Activated T-cell treated with anti-CD3 and anti-CD28 coated beads, Interleukin-2, amount 50 U/mL, for 4 hours (primary cell): ENCODE data around the gene RASGRP1. TPM values are rescaled to one million over a fixed set of nuclear protein-coding genes. Genes with fewer than 3 reads are reported as not detected.

Source experiments
- ATAC-seq, 2 donors: fragments of 200-7000 bp; cut with Tn5 transposase; one replicate each; pipeline ENCODE4 v1.10.0; 2021
- DNase-seq: peaks from one replicate; pipeline ENCODE4 v3.0.0-alpha.2; 2020
- H3K27me3 Mint-ChIP-seq: one replicate; pipeline ENCODE4 v1.8.0; 2021; ENCODE audit warnings: low read depth, mixed read lengths
- H3K36me3 Mint-ChIP-seq: one replicate; pipeline ENCODE4 v1.8.0; 2022; ENCODE audit warnings: mixed read lengths; ENCODE audit not compliant: insufficient read depth
- H3K4me1 Mint-ChIP-seq: one replicate; pipeline ENCODE4 v1.8.0; 2021; ENCODE audit warnings: low read depth, mixed read lengths
- H3K4me3 Mint-ChIP-seq: one replicate; pipeline ENCODE4 v1.8.0; 2021; ENCODE audit warnings: mild to moderate bottlenecking, moderate library complexity, mixed read lengths
- H3K9me3 Mint-ChIP-seq: one replicate; pipeline ENCODE4 v1.8.0; 2021; ENCODE audit warnings: mixed read lengths
- total RNA-seq, 3 donors: library from RNA; stranded (reverse); gene quantifications; one replicate each; pipeline ENCODE4 v1.2.1, GENCODE V29; 2021

RASGRP1 gene
- total RNA-seq, 3 donors from 2014 or later = 36.9 to 55.5 (median 47.6) TPM

- DNase-seq (no peak), ATAC-seq (peak in 1 of 2 donors; percentile 42)
- Mint-ChIP-seq H3K4me1 (peaks cover 39% of the 10 kb centered on the region), H3K9me3 (no peaks in the 10 kb centered on the region), H3K27me3 (no peaks in the 10 kb centered on the region), H3K36me3 (peaks cover 43% of the 10 kb centered on the region), H3K4me3 (no peak overlapping the region)
Observed at GRCh38 chr15:38518084-38518483, 46.5 kb downstream of the RASGRP1 start.

DNA sequence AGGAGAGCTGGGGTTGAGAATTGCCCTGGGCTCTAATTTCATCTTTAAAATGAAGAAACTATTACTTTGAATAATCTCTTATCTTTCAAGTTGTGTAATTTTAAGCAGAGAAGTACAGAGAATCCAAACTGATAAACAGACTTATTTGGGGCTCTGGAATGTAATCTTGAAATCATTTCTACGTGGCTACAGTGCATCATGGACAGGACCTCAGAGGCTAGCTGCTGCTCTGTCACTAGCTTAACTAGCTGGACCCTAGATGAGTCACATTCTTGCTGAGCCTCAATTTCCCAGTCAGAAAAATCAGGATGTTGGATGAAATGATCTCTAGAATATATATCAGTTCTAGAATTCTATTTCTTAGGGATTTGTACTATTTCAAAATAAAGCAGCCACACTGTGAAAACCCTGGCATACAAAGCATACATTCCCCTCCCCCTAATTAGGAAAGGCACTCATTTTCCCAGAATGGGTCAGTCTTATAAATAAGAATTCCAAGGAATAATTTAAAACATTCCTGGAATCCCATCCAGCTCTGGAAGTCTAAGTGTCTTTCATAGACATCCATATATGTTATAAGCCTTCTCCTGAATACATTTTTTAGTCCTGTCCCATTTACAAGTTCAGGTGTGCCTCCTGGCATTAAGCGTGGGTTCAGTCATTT is 47.2 kb downstream of the RASGRP1 start:
- Mint-ChIP-seq H3K9me3 (no peaks in the 10 kb centered on the region), H3K4me1 (peaks cover 33% of the 10 kb centered on the region), H3K36me3 (peaks cover 37% of the 10 kb centered on the region), H3K27me3 (no peaks in the 10 kb centered on the region), H3K4me3 (no peak overlapping the region)
- ATAC-seq (no peak), DNase-seq (no peak)

- Mint-ChIP-seq H3K27me3 (no peaks in the 10 kb centered on the region), H3K4me1 (peaks cover 28% of the 10 kb centered on the region), H3K4me3 (no peak overlapping the region), H3K9me3 (no peaks in the 10 kb centered on the region), H3K36me3 (peaks cover 36% of the 10 kb centered on the region)
- no peak for DNase-seq
- no peak for ATAC-seq
Observed at GRCh38 chr15:38516626-38517025, 48.0 kb downstream of the RASGRP1 start.

DNA sequence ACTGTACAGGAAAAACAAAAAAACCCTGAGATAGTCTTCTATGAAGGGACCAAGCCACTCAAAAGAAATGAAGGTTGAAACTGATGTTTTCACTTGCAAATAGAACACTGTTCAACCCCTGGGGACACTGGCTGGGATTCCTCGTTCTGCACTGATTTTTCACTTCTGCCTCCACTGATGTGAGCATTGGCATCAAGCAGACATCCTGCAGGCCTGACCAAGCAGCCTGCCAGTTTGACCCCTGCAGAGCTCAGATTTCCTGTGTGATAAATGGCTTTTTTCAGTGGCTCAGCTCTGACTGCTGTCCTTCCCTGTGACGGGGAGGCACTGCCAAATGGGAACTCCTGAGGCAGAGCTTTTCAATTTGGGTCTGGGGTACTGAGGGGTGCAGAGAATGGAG is 50.0 kb downstream of the RASGRP1 start:
- Mint-ChIP-seq H3K36me3 (peaks cover 42% of the 10 kb centered on the region), H3K9me3 (no peaks in the 10 kb centered on the region), H3K27me3 (no peaks in the 10 kb centered on the region), H3K4me1 (peaks cover 20% of the 10 kb centered on the region), H3K4me3 (no peak overlapping the region)
- ATAC-seq = no peak
- DNase-seq = no peak

- H3K27me3 Mint-ChIP-seq = no peaks in the 10 kb centered on the region
- H3K4me3 Mint-ChIP-seq = no peak overlapping the region
- peaks cover 40% of the 10 kb centered on the region for H3K36me3 Mint-ChIP-seq
- no peaks in the 10 kb centered on the region for H3K9me3 Mint-ChIP-seq
- ATAC-seq (no peak), DNase-seq (no peak)
- H3K4me1 Mint-ChIP-seq = peaks cover 22% of the 10 kb centered on the region
Observed at GRCh38 chr15:38512901-38513300, 51.7 kb downstream of the RASGRP1 start.

GRCh38 chr15:38509152-38509551 is 55.5 kb downstream of the RASGRP1 start:
- Mint-ChIP-seq H3K9me3 (no peaks in the 10 kb centered on the region), H3K4me3 (no peak overlapping the region), H3K27me3 (no peaks in the 10 kb centered on the region), H3K36me3 (peaks cover 44% of the 10 kb centered on the region), H3K4me1 (peaks cover 19% of the 10 kb centered on the region)
- ATAC-seq = peak in 1 of 2 donors; percentile 23
- no peak for DNase-seq

DNA sequence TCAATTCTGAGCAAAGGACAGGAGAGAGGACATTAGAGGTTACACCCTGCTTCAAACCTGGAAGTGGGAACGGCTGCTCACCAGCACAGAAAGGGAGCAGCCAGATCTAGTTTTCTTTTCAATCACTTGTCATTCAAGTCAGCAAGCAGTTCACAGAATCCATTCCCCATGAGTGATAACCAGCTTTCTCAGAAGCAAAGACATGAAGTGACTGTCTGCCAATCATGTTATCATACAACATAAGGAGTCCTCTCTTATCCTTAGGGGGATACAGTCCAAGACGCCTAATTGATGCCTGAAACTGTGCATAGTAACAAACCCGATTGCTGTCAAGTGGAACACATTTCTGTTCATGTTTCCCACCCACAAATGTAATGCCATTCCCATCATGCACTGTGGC is 56.0 kb downstream of the RASGRP1 start:
- Mint-ChIP-seq H3K27me3 (no peaks in the 10 kb centered on the region), H3K9me3 (no peaks in the 10 kb centered on the region), H3K36me3 (peaks cover 44% of the 10 kb centered on the region), H3K4me3 (no peak overlapping the region), H3K4me1 (peaks cover 19% of the 10 kb centered on the region)
- ATAC-seq (peak; percentile 58 to 73), DNase-seq (no peak)

DNA sequence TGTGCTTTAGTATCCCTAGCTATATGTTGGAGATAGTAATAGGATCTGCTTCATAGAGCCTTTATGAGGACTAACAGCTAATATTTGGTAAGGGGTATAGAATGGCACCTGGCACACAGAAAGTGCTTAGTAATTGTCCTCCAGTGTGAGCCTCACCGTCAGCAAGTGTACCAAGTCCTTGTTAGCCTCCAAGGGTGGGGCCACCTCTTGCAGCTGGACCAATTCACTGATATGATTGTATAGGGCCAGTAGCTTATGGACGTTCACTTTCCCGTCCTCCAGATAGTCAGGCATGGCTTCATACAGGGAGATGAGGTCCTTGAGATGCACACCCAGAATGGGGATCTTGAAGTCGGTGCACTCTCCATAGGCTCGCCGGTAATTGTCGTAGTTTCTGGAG is 57.0 kb downstream of the RASGRP1 start:
- H3K4me3 Mint-ChIP-seq = no peak overlapping the region
- no peaks in the 10 kb centered on the region for H3K27me3 Mint-ChIP-seq
- no peaks in the 10 kb centered on the region for H3K9me3 Mint-ChIP-seq
- ATAC-seq (no peak), DNase-seq (no peak)
- peaks cover 19% of the 10 kb centered on the region for H3K4me1 Mint-ChIP-seq
- H3K36me3 Mint-ChIP-seq = peaks cover 52% of the 10 kb centered on the region

- Mint-ChIP-seq H3K4me3 (no peak overlapping the region), H3K27me3 (no peaks in the 10 kb centered on the region), H3K36me3 (peaks cover 57% of the 10 kb centered on the region), H3K4me1 (peaks cover 19% of the 10 kb centered on the region), H3K9me3 (no peaks in the 10 kb centered on the region)
- ATAC-seq (no peak), DNase-seq (no peak)
Observed at GRCh38 chr15:38506997-38507396, 57.6 kb downstream of the RASGRP1 start.

- DNase-seq (no peak), ATAC-seq (peak; percentile 39 to 53)
- Mint-ChIP-seq H3K9me3 (no peaks in the 10 kb centered on the region), H3K27me3 (no peaks in the 10 kb centered on the region), H3K36me3 (peaks cover 58% of the 10 kb centered on the region), H3K4me1 (peaks cover 16% of the 10 kb centered on the region), H3K4me3 (no peak overlapping the region)
Observed at GRCh38 chr15:38504680-38505467, 59.7 kb downstream of the RASGRP1 start.

GRCh38 chr15:38503496-38503895 is 61.1 kb downstream of the RASGRP1 start:
- H3K27me3 Mint-ChIP-seq = no peaks in the 10 kb centered on the region
- peaks cover 68% of the 10 kb centered on the region for H3K36me3 Mint-ChIP-seq
- DNase-seq = no peak

GRCh38 chr15:38499651-38500050 is 65.0 kb downstream of the RASGRP1 start:
- Mint-ChIP-seq H3K9me3 (no peaks in the 10 kb centered on the region), H3K4me1 (peaks cover 11% of the 10 kb centered on the region), H3K36me3 (peaks cover 66% of the 10 kb centered on the region), H3K4me3 (no peak overlapping the region), H3K27me3 (no peaks in the 10 kb centered on the region)
- no peak for DNase-seq
- ATAC-seq = peak in 1 of 2 donors; percentile 30

More at GRCh38 chr15:38503496-38503895, 61.1 kb downstream of the RASGRP1 start:
- Mint-ChIP-seq H3K9me3 (no peaks in the 10 kb centered on the region), H3K4me1 (peaks cover 10% of the 10 kb centered on the region), H3K4me3 (no peak overlapping the region)
- ATAC-seq = no peak

DNA sequence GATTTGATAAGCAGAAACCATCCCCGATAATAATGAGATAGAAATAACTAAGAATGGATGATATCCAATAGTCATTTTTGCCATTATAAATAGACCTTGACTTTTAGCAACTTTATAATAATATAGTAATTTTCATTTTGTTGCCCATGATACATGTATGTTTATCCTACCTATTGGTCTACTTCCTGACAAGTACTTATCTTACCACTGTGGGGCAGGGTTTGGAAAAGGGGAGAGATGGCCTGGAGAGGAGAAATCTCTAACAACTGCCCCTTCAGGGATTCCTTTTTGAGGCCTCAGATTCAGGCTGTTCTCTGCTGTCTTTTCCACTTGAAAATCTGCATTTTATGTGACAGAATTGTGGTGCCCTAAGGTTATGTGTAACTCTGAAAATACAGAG is 68.5 kb downstream of the RASGRP1 start:
- peaks cover 19% of the 10 kb centered on the region for H3K4me1 Mint-ChIP-seq

GRCh38 chr15:38490242-38490922 is 74.2 kb downstream of the RASGRP1 start:
- H3K4me1 Mint-ChIP-seq = peaks cover 40% of the 10 kb centered on the region
- no peaks in the 10 kb centered on the region for H3K9me3 Mint-ChIP-seq
- H3K36me3 Mint-ChIP-seq = peaks cover 35% of the 10 kb centered on the region
- no peak for DNase-seq
- peak in 1 of 2 donors; percentile 21 for ATAC-seq
- no peak overlapping the region for H3K4me3 Mint-ChIP-seq
- H3K27me3 Mint-ChIP-seq = no peaks in the 10 kb centered on the region

More for the DNA sequence above, 68.5 kb downstream of the RASGRP1 start:
- Mint-ChIP-seq H3K27me3 (no peaks in the 10 kb centered on the region), H3K4me3 (no peak overlapping the region), H3K36me3 (peaks cover 57% of the 10 kb centered on the region), H3K9me3 (no peaks in the 10 kb centered on the region)
- no peak for DNase-seq
- no peak for ATAC-seq
